HG03060 (cell line): ENCODE data around the gene LRRC17.
"Not testable (repeated sequence)": the region's sequence is repeated elsewhere in the genome, so short reads cannot be mapped to it uniquely, and the experiment has no call there.

Experiments used
- ATAC-seq: cut with Tn5 transposase; IDR thresholded peaks from one replicate; pipeline ENCODE4 v1.9.1; 2021; ENCODE audit warnings: low read depth, moderate number of reproducible peaks; ENCODE audit not compliant: unreplicated experiment

Gene LRRC17

GRCh38 chr7:102938679-102939078, 25.9 kb downstream of the LRRC17 start:
- ATAC-seq = no peak

DNA sequence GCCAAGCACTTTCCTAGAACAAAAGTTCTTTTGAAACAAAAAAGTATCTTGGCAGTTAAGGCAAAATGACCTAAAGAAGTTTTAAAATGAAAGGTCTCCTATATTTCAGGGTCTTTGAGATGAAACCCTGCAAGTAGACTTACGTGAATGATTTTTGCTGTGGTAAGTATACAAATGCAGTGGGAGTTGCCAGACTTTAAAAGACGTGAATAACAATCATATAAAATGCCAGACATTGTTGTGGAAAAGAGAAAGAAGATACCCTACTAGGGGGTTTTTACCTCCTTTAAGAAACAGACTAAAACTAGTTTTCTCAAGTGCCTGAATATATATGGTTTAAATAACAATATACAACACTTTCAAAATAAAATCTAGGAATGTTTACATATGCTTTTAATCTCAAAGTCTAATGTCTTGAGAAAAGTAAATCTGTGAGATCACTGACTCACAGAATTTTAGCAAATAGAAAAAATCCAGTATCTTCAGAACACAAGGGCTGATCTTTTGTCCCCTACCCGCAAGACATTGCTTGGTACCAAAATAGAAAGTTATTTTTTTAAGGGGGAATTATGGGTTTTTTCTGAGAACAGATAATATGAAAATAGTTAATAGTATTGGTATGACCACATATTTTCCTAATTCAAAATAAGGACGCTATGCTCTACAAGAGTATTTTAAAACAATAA, 29.5 kb downstream of the LRRC17 start:
- no peak for ATAC-seq

DNA sequence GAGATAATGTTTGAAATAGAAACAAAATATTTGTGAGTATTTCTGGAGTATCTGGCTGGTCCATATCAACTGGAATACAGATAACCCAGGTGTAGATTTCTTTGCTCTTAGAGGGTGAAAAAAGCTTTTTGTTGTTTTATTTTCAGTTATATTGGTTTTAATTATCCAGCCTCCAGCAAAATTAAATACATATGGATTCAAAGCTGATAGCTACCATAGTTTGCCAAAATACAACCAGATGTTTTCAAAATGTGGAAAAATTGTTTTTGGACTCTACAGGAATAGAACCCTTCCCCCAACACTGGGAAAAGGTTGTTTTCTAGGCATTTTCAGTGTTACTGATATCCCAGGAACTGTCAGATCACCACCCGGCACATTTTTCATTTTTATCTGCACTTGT, 30.1 kb downstream of the LRRC17 start:
- ATAC-seq = no peak

DNA sequence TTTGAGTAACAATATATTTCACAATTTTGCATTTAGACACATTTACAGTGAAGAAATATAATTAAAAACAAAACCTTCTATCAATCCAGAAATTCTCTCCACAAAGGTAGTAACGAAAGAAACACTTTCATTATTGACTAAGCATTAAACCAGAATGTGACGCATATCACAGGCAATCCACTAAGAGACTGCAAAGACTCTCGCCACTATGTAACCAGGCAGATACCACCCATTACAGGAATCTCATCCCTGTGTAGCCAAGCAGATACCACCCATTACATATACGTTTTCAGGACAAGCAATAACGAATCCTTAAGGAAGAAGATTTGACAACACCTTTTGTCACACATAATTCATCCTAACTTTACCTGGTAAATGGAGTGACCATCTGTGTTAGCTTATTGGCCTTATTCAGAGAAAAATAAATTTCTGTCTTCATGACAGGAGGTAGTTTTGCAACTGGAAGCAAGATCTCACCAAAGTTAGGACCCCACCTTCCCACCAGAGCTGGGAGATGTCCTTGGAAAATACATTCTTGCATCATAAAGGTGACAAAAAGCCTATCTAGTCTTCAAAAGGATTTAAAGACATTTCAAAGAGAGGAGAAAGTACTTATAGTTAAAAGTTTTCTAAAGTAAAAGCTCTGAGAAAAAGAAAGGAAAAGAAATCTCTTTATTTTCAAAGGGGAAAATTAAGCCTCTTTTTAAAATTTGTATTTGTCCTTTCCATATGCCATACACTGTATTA, 30.8 kb downstream of the LRRC17 start:
- no peak for ATAC-seq

GRCh38 chr7:102944241-102944640, 31.4 kb downstream of the LRRC17 start:
- ATAC-seq = no peak

DNA sequence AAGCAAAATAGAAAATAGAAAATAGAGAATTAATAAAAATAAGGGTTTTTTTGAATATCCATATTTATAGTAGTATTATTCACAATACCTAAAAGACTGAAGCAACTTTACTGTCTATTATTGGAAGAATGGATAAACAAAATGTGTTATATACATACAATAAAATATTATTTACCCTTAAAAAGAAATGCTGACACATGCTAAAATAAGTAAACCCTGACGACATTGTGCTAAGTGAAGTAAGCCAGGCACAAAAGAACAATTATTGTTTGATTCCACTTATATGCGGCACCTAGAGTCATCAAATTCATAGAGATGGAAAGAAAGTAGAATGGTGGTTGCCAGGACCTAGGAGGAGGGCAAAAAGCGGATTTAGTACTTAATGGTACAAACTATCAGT, 39.0 kb downstream of the LRRC17 start:
- ATAC-seq = no peak

DNA sequence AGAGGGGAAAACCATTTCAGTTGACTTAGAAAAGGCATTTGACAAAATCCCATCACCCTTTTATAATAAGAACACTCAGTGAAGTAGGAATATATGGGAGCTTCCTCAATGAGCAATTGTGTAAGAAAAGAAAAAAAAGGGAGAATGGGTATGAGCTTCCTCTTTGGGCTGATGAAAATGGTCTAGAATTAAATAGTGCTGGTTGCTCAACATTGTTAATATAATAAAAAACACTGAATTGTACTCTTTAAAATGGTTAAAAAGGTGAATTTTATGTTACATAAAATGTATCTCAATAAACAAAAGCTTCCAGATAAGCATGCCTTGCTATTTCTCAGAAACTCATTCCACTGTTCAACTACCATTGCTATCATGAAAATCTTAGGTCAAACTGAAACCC, 40.6 kb downstream of the LRRC17 start:
- ATAC-seq = no peak

- ATAC-seq = not testable (repeated sequence)
Observed at GRCh38 chr7:102954359-102954758, 41.6 kb downstream of the LRRC17 start.

DNA sequence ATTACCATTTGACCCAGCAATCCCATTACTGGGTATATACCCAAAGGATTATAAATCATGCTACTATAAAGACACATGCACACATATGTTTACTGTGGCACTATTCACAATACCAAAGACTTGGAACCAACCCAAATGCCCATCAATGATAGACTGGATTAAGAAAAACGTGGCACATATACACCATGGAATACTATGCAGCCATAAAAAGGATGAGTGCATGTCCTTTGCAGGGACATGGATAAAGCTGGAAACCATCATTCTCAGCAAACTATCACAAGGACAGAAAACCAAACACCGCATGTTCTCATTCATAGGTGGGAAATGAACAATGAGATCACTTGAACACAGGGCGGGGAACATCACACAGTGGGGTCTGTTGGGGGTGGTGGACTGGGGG, 45.2 kb downstream of the LRRC17 start:
- ATAC-seq = not testable (repeated sequence)

DNA sequence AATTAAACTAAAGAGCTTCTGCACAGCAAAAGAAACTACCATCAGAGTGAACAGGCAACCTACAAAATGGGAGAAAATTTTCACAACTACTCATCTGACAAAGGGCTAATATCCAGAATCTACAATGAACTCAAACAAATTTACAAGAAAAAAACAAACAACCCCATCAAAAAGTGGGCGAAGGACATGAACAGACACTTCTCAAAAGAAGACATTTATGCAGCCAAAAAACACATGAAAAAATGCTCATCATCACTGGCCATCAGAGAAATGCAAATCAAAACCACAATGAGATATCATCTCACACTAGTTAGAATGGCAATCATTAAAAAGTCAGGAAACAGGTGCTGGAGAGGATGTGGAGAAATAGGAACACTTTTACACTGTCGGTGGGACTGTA, 49.2 kb downstream of the LRRC17 start:
- ATAC-seq = not testable (repeated sequence)

DNA sequence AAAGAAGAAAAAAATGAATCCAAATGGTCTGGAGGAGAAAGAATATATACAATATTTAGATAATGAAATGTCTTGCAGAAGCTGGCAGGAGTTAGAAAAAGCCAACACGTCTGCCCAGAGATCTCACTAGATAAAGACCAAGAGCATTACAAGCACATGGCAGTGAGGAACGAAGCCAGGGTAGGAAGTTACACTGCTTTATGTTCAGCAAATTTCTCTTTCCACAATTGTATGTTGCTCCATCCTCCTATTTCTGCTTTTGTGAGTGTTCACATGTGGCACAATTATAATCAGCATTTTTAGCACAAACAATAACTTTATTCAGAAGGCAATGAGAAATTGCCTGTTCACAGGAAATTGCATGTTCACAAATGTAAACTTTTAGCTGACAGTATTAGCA, 53.7 kb downstream of the LRRC17 start:
- no peak for ATAC-seq

GRCh38 chr7:102967798-102968197, 55.0 kb downstream of the LRRC17 start:
- no peak for ATAC-seq

DNA sequence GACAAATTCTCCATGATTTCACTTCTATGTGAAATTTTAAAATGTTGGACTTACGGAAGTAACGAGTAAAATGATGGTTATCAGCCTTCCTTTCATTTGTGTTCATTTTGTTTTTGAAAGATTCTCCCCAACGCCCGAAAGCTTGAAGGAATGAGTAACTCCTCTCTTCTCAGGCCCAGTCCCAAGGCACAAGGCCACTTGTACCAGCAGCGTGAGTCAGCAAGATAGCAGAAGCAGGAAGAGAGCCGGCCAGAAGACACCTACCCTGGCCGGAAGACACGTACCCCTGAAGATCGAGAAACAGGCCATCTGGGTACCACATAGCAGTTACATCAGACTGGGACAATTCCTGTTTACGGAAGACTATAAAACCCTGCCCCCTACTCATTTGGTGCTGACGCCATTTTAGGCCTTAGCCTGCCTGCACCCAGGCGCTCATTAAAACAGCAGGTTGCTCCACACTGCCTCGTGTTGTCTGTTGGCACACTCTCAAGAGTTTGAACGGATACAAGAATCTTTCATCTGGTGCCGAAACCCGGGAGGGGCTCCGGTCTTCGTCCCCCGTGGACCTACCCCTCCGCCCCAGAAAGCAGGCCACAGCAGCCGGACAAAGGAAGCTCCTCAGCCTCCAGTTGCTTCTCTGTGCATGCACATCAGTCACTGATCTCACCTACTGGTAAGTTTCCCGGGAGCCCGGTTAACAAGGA, 60.4 kb downstream of the LRRC17 start:
- no peak for ATAC-seq

DNA sequence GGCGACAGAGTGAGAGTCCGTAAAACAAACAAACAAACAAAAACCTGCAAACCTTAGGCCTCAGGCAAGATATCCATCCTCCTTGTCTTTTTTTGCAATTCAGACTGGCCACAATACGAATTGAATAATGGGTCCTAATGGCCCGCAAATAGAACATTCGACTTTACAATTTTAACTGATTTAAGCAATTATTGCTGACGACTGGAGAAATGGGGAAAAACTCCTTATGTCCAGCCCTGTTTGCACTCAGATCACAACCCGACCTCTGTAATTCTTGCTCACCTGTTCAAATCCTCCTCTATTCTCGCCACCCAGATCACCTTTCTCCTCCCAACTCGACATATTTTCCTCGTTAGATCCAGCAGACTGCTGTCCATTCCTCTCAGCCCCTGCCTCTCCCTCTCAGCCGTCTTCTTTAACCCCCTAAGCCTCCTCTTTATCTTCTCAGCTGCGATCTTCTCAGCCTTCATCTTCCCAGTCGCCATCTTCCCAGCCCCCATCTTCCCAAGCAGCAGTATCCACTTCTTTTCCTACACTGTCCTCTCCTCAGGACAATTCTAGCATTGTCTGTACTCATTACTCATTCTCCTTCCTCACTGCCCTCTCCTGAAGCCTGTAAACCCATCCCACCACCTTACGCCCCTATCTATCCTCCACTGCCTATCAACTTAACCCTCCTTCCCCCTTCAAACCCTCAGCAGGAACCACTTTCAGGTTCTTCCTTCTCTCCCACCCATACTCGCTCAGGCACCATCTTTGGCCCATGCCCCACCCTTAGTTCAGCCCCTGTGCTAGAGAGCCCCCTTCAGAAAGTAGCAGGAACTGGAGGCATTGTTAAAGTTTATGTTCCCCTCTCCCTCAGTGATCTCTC, 61.8 kb downstream of the LRRC17 start:
- no peak for ATAC-seq

DNA sequence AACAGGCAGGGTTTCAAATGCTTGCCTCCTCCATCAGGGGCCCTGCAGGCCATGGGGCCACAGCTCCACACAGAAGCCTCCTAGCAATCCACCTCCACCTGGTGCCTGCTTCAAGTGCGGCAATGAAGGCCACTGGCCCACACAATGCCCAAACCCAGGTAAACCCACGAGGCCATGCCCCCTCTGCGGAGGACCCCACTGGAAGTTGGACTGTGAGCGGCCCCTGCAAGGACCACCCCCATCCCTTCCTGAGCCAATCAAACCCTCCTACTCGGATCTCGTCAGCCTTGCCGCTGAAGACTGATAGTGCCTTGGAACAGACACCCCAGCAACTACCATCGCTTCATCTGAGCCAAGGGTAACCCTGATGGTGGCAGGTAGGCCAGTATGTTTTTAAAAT, 63.1 kb downstream of the LRRC17 start:
- no peak for ATAC-seq

DNA sequence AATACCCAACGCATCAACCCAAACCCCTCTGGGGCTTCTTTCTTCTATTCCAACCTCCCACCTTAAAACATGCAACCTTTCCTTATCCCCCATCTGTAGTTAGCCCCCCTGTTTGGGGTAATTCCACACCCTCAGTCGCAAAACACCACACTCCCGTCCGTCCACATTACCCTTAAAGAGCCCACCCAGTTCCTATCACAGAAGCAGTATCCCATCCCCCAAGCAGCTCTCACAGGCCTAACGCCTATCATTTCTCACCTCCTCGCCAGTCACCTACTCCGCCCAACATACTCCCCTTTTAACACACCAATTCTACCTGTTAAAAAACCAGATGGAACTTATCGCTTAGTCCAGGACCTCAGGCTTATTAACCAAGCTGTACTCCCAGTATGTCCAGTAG, 63.7 kb downstream of the LRRC17 start:
- no peak for ATAC-seq

DNA sequence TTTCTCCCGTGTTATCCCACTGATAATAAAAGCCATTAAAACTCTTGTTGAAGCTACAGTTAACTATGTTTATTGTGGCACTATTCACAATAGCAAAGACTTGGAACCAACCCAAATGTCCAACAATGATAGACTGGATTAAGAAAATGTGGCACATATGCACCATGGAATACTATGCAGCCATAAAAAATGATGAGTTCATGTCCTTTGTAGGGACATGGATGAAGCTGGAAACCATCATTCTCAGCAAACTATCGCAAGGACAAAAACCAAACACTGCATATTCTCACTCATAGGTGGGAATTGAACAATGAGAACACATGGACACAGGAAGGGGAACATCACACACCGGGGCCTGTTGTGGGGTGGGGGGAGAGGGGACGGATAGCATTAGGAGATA, 64.8 kb downstream of the LRRC17 start:
- ATAC-seq = not testable (repeated sequence)

- ATAC-seq = no peak
Observed at GRCh38 chr7:102978284-102978683, 65.5 kb downstream of the LRRC17 start.

DNA sequence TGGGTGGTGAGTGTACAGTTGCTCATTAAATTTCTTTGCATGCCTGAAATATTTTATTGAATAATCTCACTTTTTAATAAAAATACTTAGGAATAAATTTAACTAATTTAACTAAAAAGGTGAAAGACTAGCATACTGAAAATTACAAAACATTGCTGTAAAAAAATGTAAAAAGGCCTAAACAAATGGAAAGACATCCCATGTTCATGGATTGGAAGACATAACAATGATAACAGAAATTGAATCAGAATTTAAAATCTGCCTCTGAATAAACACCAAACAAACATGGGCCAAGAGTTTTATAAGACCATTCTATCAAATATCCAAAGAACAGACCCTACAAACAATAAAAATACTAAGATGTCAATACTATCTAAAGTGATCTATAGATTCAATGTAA, 66.9 kb downstream of the LRRC17 start:
- ATAC-seq = no peak

- no peak for ATAC-seq
Observed at GRCh38 chr7:102981451-102981850, 68.7 kb downstream of the LRRC17 start.

DNA sequence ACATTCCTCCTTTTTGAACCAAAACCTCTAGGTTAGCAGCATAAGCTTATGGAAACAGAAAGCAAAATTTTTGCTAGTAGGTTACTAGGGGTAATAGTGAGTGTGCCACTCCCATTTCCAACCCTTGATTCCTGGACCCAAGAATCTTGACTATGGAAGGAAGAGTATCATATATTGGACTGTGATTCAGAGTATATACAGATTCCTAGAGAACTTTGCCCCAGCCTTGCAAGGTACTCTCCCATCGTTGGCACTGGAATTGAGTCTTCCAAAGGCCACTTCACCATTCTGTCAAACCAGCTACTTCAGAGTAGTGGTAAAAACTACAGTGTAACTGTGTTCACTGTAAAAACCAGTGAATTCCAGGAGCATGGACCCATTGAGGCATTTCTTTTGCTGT, 69.4 kb downstream of the LRRC17 start:
- ATAC-seq = no peak
